CD4-positive, alpha-beta memory T cell (primary cell): ENCODE results near the gene CHST15. TPM values are rescaled to one million over a fixed set of nuclear protein-coding genes. Genes with fewer than 3 reads are reported as not detected.

Source experiments
- CTCF ChIA-PET: fragments of 350-600 bp; sonication (Branson Sonifier 250); formaldehyde crosslinking; loops from one replicate; lab custom pipeline; 2021; ENCODE audit warnings: inconsistent platforms; ENCODE audit not compliant: partially characterized antibody; lab: Charles Lee
- POLR2A ChIA-PET: fragments of 350-600 bp; sonication (Branson Sonifier 250); formaldehyde crosslinking; loops from one replicate; lab custom pipeline; 2021; ENCODE audit not compliant: partially characterized antibody; lab: Charles Lee
- DNase-seq, 5 donors: peaks; one replicate each; pipeline versions ENCODE4 v3.0.0 to v3.0.0-alpha.2; 2020 to 2022; ENCODE audit warnings: mixed read lengths in 1 of 5
- H3K27ac ChIP-seq: one replicate; pipeline ENCODE4 v1.7.0; 2013; ENCODE audit warnings: low read depth, low read length
- H3K27me3 ChIP-seq: 2 replicates; pipeline ENCODE4 v1.7.0; 2013; ENCODE audit warnings: mild to moderate bottlenecking, low read length, moderate library complexity; ENCODE audit not compliant: insufficient read depth
- H3K36me3 ChIP-seq: 2 replicates; pipeline ENCODE4 v1.7.0; 2013; ENCODE audit warnings: mild to moderate bottlenecking, low read length, moderate library complexity; ENCODE audit not compliant: insufficient read depth
- H3K4me1 ChIP-seq: 2 replicates; pipeline ENCODE4 v1.7.0; 2013; ENCODE audit warnings: mild to moderate bottlenecking, low read length, moderate library complexity; ENCODE audit not compliant: insufficient read depth
- H3K4me3 ChIP-seq, 2 donors: one replicate each; pipeline ENCODE4 v1.7.0; 2013; ENCODE audit warnings: low read length in 2 of 2, mild to moderate bottlenecking in 1 of 2
- H3K9me3 ChIP-seq, 2 donors: one replicate each; pipeline ENCODE4 v1.7.0; 2013; ENCODE audit warnings: low read length in 2 of 2, control low read depth in 1 of 2; ENCODE audit not compliant: control insufficient read depth in 1 of 2
- H3K27ac Mint-ChIP-seq, 7 donors: one replicate each; pipeline ENCODE4 v1.8.0; 2020 to 2021; ENCODE audit warnings: mixed read lengths in 7 of 7, mild to moderate bottlenecking in 6 of 7, inconsistent platforms in 3 of 7, moderate library complexity in 3 of 7
- H3K27me3 Mint-ChIP-seq, 2 donors: one replicate each; pipeline ENCODE4 v1.8.0; 2020 to 2021; ENCODE audit warnings: mixed read lengths in 2 of 2
- H3K36me3 Mint-ChIP-seq, 2 donors: one replicate each; pipeline ENCODE4 v1.8.0; 2020 to 2021; ENCODE audit warnings: mixed read lengths in 2 of 2, inconsistent platforms in 1 of 2, mild to moderate bottlenecking in 1 of 2
- H3K4me1 Mint-ChIP-seq, 4 donors: one replicate each; pipeline ENCODE4 v1.8.0; 2020 to 2021; ENCODE audit warnings: mixed read lengths in 4 of 4, mild to moderate bottlenecking in 1 of 4
- H3K4me3 Mint-ChIP-seq, 8 donors: one replicate each; pipeline ENCODE4 v1.8.0; 2020 to 2021; ENCODE audit warnings: mixed read lengths in 8 of 8, mild to moderate bottlenecking in 7 of 8, moderate library complexity in 6 of 8, inconsistent platforms in 3 of 8
- H3K9me3 Mint-ChIP-seq, 8 donors: one replicate each; pipeline ENCODE4 v1.8.0; 2020 to 2021; ENCODE audit warnings: mixed read lengths in 8 of 8, mild to moderate bottlenecking in 5 of 8, inconsistent platforms in 3 of 8, moderate library complexity in 1 of 8
- intact Hi-C: fragments of 100-400 bp; cut with micrococcal nuclease; formaldehyde crosslinking; loops from one replicate; pipeline ENCODE4 v1.15.1; 2023
- polyA plus RNA-seq, 2 donors: library from polyadenylated mRNA; unstranded; fragments of 300-500 nt; fragmentation: Illumina TruSeq; gene quantifications; one replicate each; pipeline ENCODE4 v1.2.3, GENCODE V29; 2021
- total RNA-seq, 2 experiments: library from RNA; stranded (reverse); gene quantifications; one replicate each; pipeline ENCODE4 v1.2.3, GENCODE V29; 2021

Gene CHST15, protein sequence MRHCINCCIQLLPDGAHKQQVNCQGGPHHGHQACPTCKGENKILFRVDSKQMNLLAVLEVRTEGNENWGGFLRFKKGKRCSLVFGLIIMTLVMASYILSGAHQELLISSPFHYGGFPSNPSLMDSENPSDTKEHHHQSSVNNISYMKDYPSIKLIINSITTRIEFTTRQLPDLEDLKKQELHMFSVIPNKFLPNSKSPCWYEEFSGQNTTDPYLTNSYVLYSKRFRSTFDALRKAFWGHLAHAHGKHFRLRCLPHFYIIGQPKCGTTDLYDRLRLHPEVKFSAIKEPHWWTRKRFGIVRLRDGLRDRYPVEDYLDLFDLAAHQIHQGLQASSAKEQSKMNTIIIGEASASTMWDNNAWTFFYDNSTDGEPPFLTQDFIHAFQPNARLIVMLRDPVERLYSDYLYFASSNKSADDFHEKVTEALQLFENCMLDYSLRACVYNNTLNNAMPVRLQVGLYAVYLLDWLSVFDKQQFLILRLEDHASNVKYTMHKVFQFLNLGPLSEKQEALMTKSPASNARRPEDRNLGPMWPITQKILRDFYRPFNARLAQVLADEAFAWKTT
- total RNA-seq (1 to 10 TPM in 1 of 2 experiments, under 1 TPM in 1; 0.67 to 1.2 TPM), polyA plus RNA-seq (under 1 TPM in 1 of 2 donors, not detected in 1; 0.13 TPM)

DNA sequence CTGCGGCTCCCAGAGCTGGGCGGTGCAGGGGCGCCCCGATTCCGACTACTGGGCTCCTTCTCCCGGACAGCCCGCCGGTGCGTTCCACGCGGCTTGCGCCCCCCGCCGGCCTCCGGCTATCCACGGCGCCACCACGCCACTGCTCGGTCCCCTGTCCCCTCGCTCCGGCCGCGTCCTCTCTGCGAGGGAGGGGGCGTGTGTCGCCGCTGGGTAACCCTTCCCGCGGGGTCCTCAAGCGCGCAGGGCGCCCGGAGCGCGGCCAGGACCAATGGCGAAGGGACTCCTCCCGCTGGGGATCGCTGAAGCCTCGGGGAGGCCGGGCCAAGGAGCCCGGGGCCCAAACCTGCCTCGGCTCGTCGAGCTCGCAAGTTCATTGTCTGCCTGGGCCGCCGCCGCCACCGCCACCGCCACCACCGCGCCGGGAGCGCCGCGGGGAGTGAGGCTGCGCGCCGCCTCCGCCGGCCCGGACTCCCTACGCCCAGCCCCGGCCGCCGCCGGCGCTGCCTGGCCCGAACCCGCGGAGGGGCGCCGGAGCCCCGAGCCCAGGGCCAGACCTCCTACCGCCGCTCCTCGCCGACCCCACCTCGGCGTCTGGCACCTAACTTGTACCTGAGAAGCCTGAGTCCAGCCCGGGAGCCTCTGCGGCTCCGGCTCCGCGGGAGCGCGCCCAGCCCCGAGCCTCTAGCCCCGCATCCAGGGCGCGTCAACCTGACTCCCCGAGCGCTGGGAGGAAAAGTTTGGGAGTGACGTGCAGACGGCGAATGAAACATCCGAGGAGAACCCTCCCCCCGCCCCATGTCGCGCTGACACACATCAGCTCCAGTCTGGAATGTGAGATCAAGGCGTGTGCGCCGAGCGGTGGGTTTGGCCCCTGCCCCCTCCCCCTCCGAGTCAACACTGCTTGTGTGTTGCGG lies at the start of gene CHST15:
TSS of gene CHST15 (minus strand) at position 739 of the 914 bp plus-strand sequence. CDS start 47,386 bp downstream, outside the sequence.
- H3K4me1 Mint-ChIP-seq: peaks cover 0 to 12% (median 4%) of the 10 kb centered on the region in 4 donors
- intact Hi-C loops: no loop called here
- peaks cover 0 to 6% (median 3%) of the 10 kb centered on the region in 8 donors for H3K9me3 Mint-ChIP-seq
- H3K27ac Mint-ChIP-seq: no peak within 1 kb of the TSS
- Histone ChIP-seq H3K27me3 (no peaks in the 10 kb centered on the region), H3K36me3 (no peaks in the 10 kb centered on the region), H3K4me1 (no peaks in the 10 kb centered on the region), H3K9me3 (no peaks in the 10 kb centered on the region), H3K27ac (no peak within 1 kb of the TSS), H3K4me3 (peak within 1 kb of the TSS in 1 of 2 donors; percentile 14)
- peaks cover 0 to 3% of the 10 kb centered on the region in 2 donors for H3K36me3 Mint-ChIP-seq
- peaks cover 19 to 51% of the 10 kb centered on the region in 2 donors for H3K27me3 Mint-ChIP-seq
- ChIA-PET CTCF (no interaction called here), POLR2A (no interaction called here)
- peak within 1 kb of the TSS in 7 of 8 donors; percentile 21 to 71 (median 59) for H3K4me3 Mint-ChIP-seq
- DNase-seq: peak in 1 of 5 donors; percentile 12

DNA sequence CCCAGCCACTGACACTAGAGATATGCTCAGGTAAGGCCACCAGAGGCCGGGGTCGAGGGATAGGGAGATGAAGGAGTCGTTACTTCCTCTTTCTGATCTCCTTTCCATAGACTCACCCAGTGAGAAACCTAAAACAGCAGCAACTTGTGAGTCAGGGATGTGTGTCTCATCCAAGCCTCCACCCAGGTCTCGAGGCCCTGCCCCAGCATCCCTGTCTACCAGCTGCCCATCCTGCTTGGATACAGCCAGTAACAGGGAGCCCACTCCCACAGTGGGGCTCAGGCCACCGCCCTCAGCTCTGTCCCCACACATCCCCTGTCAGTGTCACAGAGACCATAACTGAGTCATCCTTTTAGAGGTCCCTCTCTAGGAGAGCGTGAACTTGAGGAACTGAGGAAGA lies 49.6 kb upstream of the CHST15 start:
- intact Hi-C loops: no loop called here
- Mint-ChIP-seq H3K4me3 (no peak overlapping the region), H3K27me3 (peaks cover 0 to 8% of the 10 kb centered on the region in 2 donors), H3K9me3 (peaks cover 0 to 10% (median 1%) of the 10 kb centered on the region in 8 donors), H3K27ac (no peak overlapping the region), H3K36me3 (no peaks in the 10 kb centered on the region), H3K4me1 (no peaks in the 10 kb centered on the region)
- Histone ChIP-seq H3K4me1 (no peaks in the 10 kb centered on the region), H3K27ac (no peak overlapping the region), H3K4me3 (no peak overlapping the region), H3K36me3 (no peaks in the 10 kb centered on the region), H3K9me3 (no peaks in the 10 kb centered on the region), H3K27me3 (no peaks in the 10 kb centered on the region)
- POLR2A ChIA-PET: no interaction called here
- no peak for DNase-seq
- CTCF ChIA-PET: no interaction called here

DNA sequence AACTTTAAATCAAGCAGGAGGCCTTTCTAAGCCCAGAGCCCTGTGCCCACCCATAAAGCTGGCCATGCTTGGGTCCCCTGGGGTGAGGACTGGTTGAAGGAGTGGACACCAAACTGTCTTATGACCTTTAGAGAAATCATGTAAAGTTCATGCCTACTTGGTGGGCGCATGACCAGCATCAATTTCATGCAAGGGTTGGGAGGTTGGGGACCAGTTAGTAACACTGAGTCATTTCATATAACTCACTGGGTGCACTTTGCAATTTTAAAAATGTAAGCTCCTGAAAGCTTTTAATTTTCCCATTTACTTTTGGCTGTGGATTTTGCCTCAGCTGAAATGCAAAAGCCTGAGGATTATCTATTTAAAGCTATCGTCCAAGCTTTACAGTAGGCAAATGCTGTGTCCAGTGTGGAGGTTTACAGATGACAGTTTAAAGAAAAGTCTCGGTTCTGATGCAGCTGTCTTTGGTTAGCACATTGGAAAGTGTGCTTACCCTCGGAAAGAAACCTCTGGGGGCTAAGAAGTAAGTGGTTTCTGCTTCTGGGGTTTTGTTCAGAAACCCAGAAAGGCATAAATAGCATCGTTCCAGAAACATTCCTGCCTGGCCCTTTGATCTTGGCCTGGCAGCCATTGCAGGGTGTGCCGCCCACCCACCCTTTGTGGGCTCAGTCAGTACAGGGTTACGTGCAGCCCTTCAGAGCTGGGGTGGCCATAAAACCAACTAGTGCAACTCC lies 48.8 kb upstream of the CHST15 start:
- H3K4me3 ChIP-seq: no peak overlapping the region
- no peaks in the 10 kb centered on the region for H3K36me3 Mint-ChIP-seq
- DNase-seq: no peak
- H3K36me3 ChIP-seq: no peaks in the 10 kb centered on the region
- no peaks in the 10 kb centered on the region for H3K9me3 ChIP-seq
- ChIA-PET POLR2A (no interaction called here), CTCF (no interaction called here)
- H3K27ac ChIP-seq: no peak overlapping the region
- intact Hi-C loops: no loop called here
- H3K9me3 Mint-ChIP-seq: peaks cover 0 to 10% (median 1%) of the 10 kb centered on the region in 8 donors
- H3K4me3 Mint-ChIP-seq: no peak overlapping the region
- H3K27me3 Mint-ChIP-seq: peaks cover 4 to 11% of the 10 kb centered on the region in 2 donors
- H3K4me1 Mint-ChIP-seq: no peaks in the 10 kb centered on the region
- no peaks in the 10 kb centered on the region for H3K27me3 ChIP-seq
- H3K27ac Mint-ChIP-seq: no peak overlapping the region
- H3K4me1 ChIP-seq: no peaks in the 10 kb centered on the region

DNA sequence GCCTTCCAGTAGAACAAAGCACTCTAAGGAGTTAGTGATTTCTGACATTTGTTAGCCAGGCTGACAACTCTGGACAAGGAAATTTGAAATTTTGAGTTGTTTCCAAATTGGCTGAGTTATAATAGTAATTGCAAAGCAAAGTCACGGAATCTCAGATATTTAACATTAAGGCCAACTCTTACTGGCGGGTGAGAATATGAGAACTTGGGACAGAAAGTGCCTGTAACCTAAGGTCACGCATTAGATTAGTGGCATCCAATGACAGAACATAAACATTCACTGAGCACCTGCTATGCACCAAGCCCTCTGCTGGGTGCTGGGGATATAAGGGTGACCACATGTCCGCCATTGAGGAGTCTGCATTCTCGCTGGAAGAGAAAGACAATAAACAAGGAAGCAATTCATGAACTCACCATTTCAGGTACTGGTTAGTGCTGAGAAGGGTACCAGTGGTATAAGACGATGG lies 45.5 kb upstream of the CHST15 start:
- no peaks in the 10 kb centered on the region for H3K27me3 ChIP-seq
- H3K9me3 ChIP-seq: no peaks in the 10 kb centered on the region
- peaks cover 0 to 10% (median 1%) of the 10 kb centered on the region in 8 donors for H3K9me3 Mint-ChIP-seq
- intact Hi-C loops: no loop called here
- H3K4me3 Mint-ChIP-seq: no peak overlapping the region
- H3K4me3 ChIP-seq: no peak overlapping the region
- H3K4me1 Mint-ChIP-seq: no peaks in the 10 kb centered on the region
- no peaks in the 10 kb centered on the region for H3K36me3 ChIP-seq
- no peaks in the 10 kb centered on the region for H3K4me1 ChIP-seq
- no peaks in the 10 kb centered on the region for H3K36me3 Mint-ChIP-seq
- POLR2A ChIA-PET: no interaction called here
- H3K27me3 Mint-ChIP-seq: peaks cover 4 to 15% of the 10 kb centered on the region in 2 donors
- no peak overlapping the region for H3K27ac ChIP-seq
- DNase-seq: no peak
- H3K27ac Mint-ChIP-seq: no peak overlapping the region
- CTCF ChIA-PET: interaction anchor here (1.1 kb wide), 1 partner anchor 145 kb away, joined by 3 read pairs; no protein-coding TSS in a partner anchor

DNA sequence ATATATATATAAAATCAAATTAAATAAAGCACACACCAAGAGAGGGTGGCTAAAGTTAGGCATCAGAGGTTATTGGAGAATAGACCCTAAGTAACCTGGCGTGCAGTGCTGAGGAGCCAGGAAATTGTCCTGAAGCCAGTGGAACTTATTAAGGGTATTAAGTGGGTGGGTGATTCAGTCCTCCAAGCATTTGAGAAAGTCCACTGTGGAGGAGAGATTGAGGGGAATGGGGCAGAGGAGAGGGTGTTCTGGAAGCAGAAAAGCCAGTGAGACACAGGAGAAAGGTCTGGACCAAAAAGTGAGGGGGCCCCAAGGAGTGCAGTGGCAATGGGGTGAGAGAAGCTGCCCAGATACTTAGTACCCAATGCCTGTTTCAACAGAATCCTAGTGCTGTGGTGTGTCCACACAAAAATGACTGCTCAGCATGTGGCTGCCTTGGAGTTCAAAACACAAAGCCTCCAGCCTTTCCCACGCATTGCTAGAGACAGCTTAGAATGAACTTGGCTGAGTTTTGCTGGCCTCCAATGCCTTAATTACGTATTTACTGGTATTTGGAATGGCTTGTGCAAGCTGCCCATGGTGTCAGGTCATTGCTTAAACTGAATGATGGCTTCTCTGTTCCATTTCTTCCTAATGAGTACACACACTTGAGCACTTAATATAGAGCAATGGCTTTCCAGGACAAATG lies 44.9 kb upstream of the CHST15 start:
- Histone ChIP-seq H3K27ac (no peak overlapping the region), H3K4me1 (no peaks in the 10 kb centered on the region), H3K27me3 (no peaks in the 10 kb centered on the region), H3K4me3 (no peak overlapping the region), H3K9me3 (no peaks in the 10 kb centered on the region), H3K36me3 (no peaks in the 10 kb centered on the region)
- POLR2A ChIA-PET: no interaction called here
- Mint-ChIP-seq H3K4me3 (no peak overlapping the region), H3K9me3 (peaks cover 0 to 10% (median 1%) of the 10 kb centered on the region in 8 donors), H3K27me3 (peaks cover 4 to 18% of the 10 kb centered on the region in 2 donors), H3K4me1 (no peaks in the 10 kb centered on the region), H3K27ac (no peak overlapping the region), H3K36me3 (no peaks in the 10 kb centered on the region)
- DNase-seq: no peak
- CTCF ChIA-PET: no interaction called here
- intact Hi-C loops: no loop called here

DNA sequence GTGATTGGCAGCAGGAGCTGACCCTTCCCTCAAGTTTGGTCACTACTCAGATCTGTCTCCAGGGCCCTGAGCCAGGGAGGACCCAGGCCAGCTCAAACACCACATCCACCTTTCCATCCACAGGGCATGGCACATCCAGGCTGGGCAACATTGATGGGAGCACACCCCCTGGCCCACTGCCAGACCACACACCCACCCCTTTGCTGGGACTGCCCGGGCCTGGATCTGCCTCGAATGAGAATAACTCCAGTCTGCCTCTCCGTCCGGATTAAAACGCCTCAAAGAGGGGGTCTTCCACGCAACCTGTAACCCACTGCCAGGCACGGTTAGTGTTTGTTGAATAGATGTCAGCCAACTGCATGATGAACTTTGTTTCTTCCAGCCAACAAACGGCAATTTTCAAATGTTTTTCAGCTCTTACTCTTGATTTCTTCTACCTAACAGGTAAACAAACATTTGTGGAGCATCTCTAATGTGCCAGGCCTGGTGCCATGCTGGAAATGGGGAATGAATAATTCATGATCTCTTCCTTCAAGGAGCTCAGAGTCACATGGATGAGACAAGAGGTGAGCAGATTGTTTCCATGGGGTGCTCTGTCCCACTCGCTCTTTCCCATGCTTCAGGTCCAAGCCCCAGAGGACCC lies 41.0 kb upstream of the CHST15 start:
- Mint-ChIP-seq H3K4me3 (no peak overlapping the region), H3K4me1 (no peaks in the 10 kb centered on the region), H3K27ac (no peak overlapping the region), H3K9me3 (peaks cover 0 to 5% (median 0%) of the 10 kb centered on the region in 8 donors), H3K27me3 (peaks cover 5 to 18% of the 10 kb centered on the region in 2 donors), H3K36me3 (no peaks in the 10 kb centered on the region)
- ChIA-PET CTCF (no interaction called here), POLR2A (no interaction called here)
- intact Hi-C loops: no loop called here
- Histone ChIP-seq H3K4me1 (no peaks in the 10 kb centered on the region), H3K27me3 (no peaks in the 10 kb centered on the region), H3K4me3 (no peak overlapping the region), H3K9me3 (no peaks in the 10 kb centered on the region), H3K36me3 (no peaks in the 10 kb centered on the region), H3K27ac (no peak overlapping the region)
- no peak for DNase-seq
